ENCODE measurements around the gene PTGDS. TPM values are rescaled to one million over a fixed set of nuclear protein-coding genes. Genes with fewer than 3 reads are reported as not detected.

Gene PTGDS
- total RNA-seq, 1 experiment from 2014 or later: 3.6 TPM

GRCh38 chr9:136965771-136966484 lies 11.4 kb upstream of the PTGDS start:
- Histone ChIP-seq H3K4me2 (ENCODE audit: insufficient read depth, insufficient read length, low read length) (peak overlapping the region; percentile 20), H2AK5ac (ENCODE audit: insufficient read length, low read length) (no peak overlapping the region), H4K5ac (ENCODE audit: insufficient read length, low read depth, low read length) (no peak overlapping the region), H3K9me3 (ENCODE audit: control insufficient read depth, low read depth, low read length) (no peaks in the 10 kb centered on the region), H2BK5ac (ENCODE audit: insufficient read length, low read length) (no peak overlapping the region), H4K20me1 (ENCODE audit: control insufficient read depth, insufficient read depth, insufficient read length) (no peaks in the 10 kb centered on the region), H3K23ac (ENCODE audit: insufficient read length, low read depth, low read length) (no peak overlapping the region), H3K4ac (ENCODE audit: low read depth, low read length) (no peak overlapping the region), H3T11ph (ENCODE audit: low read length) (no peak overlapping the region), H3K27me3 (ENCODE audit: insufficient read depth, low read length) (no peaks in the 10 kb centered on the region), H3K9ac (ENCODE audit: extremely low read depth, insufficient read length, low read length) (no peak overlapping the region), H3K23me2 (ENCODE audit: insufficient read length, low read depth, low read length, poor library complexity, severe bottlenecking) (no peaks in the 10 kb centered on the region), H4K8ac (replicated peaks; ENCODE audit: insufficient read length, low read depth, low read length) (no peak overlapping the region), H3K14ac (ENCODE audit: insufficient read depth, low read length) (no peak overlapping the region), H2AFZ (ENCODE audit: low read length) (peak overlapping the region; percentile 43), H3K79me1 (ENCODE audit: insufficient read depth, low read depth, low read length, poor library complexity, severe bottlenecking) (no peaks in the 10 kb centered on the region), H3K79me2 (ENCODE audit: insufficient read depth, low read length) (no peaks in the 10 kb centered on the region), H3K27ac (ENCODE audit: insufficient read length, low read depth, low read length) (no peak overlapping the region), H3K4me1 (ENCODE audit: insufficient read depth, low read length) (peaks cover 2% of the 10 kb centered on the region; the same call in 1 of the 2 replicates), H3K56ac (ENCODE audit: insufficient read length, low read depth, low read length) (no peak overlapping the region), H3K18ac (ENCODE audit: insufficient read length, low read depth, low read length) (no peak overlapping the region), H2BK20ac (ENCODE audit: low read depth, low read length, poor library complexity, severe bottlenecking) (no peak overlapping the region), H2BK12ac (ENCODE audit: insufficient read length, low read depth, low read length) (no peak overlapping the region), H2BK120ac (ENCODE audit: low read depth, low read length, poor library complexity, severe bottlenecking) (no peak overlapping the region), H4K91ac (ENCODE audit: insufficient read length, low read depth, low read length) (no peak overlapping the region), H2BK15ac (ENCODE audit: low read depth, low read length) (no peak overlapping the region)
- Mint-ChIP-seq H3K36me3 (ENCODE audit: insufficient read depth in 1 of 3, low read depth in 3 of 3) (no peaks in the 10 kb centered on the region), H3K27ac (peak overlapping the region in 2 of 3 experiments; percentile 41 to 66; a peak in 2 of 7 replicates), H3K4me1 (peaks cover 7 to 12% of the 10 kb centered on the region in 2 experiments), H3K4me3 (no peak overlapping the region), H3K27me3 (ENCODE audit: low read depth) (peaks cover 16% of the 10 kb centered on the region), H3K9me3 (no peaks in the 10 kb centered on the region)
- no peak for TF ChIP-seq CTCF (conservative IDR thresholded peaks at IDR 0.05)
- no peak for DNase-seq
- whole genome bisulfite sequencing (ENCODE audit: extremely low coverage, insufficient read length, low lambda C conversion rate): no CpG with 5 or more reads among the region's 23 CpGs
